GM18505 (cell line): ENCODE measurements around the gene CDK8.

Experiments
- ATAC-seq: cut with Tn5 transposase; IDR thresholded peaks from one replicate; pipeline ENCODE4 v1.9.1; 2021; ENCODE audit not compliant: unreplicated experiment
- POLR2A ChIP-seq: IDR thresholded peaks from 4 replicates; pipeline ENCODE4 v1.6.1; 2011; ENCODE audit warnings: borderline replicate concordance; ENCODE audit not compliant: insufficient read depth, insufficient read length; ENCODE audit errors: extremely low read depth

CDK8 gene

DNA sequence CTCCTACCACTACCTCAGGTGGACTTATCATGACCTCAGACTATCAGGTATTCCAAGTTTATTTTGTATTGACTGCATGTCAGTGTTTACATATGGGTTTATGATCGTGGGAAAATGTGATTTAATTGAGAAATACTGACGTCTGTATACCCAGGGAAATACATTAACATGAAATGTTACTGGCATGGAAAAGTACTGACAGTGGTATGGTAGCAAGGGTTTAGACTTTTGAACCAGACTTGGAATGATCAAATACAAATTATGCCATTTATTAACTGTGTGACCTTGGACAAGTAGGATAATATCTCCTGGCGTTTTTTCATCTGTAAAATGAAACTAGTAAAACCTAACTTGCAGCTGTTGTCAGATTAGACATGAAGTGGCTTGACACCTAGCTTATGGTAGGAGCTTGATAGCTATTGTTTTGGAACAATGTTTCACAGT is 147.7 kb downstream of the CDK8 start:
- TF ChIP-seq POLR2A = no peak
- ATAC-seq = no peak

DNA sequence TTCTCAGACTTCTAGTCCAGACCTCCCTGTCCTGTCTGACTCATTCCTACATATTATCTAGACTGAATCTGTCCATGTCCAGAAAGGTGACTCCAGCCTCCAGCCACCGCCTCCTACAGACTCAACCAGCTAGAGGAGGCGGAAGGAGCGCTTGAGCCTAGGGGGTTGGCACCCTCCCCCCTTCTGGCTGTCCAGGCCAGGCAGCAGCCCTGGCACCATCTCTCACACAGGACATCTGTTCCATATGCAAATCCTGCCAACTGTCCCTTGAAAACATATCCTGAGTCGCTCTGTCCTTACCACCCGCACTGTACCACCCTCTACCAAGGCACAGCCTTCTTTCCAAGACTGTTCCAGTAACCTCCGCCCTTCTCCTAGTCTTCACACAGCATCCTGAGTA is 152.9 kb downstream of the CDK8 start:
- no peak for ATAC-seq
- no peak for TF ChIP-seq POLR2A

DNA sequence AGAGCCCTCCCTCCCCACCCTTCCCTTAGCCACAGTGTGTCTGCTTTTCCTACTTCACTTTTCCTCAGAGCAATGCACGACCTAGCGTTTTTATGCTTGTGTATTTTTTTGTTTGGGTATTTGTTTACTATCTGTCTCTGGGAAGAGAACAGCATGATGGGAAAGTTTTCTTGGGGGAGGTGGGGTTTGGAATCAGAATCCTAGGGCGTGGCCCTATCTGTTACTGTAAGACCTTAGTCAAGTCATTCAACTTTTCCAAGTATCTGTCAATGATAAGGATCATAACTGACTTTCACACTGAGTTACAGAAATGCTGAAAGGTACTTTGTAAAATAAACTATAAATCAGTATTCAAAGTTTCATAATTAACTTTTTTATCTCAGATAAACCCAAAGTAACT is 157.3 kb downstream of the CDK8 start:
- no peak for ATAC-seq
- no peak for TF ChIP-seq POLR2A

DNA sequence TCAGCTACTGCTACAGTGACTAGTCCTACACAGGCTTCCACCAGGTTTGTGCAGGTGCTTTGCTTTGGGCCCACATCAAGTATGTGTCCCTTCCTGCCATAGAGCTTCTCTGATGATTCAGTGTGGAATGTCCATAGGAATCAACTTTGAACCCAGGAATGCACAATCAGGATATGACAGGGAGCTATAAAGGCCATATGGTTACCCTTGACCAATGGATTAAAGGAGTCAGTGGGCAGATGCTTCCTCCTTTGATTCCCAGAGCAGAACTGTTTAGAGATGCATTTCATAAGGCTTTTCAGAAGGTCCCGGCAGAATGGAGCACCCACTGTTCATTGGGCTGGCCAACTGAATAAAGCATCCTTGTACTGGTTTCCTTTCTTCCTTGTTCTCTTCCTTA is 158.3 kb downstream of the CDK8 start:
- no peak for ATAC-seq
- TF ChIP-seq POLR2A = no peak

DNA sequence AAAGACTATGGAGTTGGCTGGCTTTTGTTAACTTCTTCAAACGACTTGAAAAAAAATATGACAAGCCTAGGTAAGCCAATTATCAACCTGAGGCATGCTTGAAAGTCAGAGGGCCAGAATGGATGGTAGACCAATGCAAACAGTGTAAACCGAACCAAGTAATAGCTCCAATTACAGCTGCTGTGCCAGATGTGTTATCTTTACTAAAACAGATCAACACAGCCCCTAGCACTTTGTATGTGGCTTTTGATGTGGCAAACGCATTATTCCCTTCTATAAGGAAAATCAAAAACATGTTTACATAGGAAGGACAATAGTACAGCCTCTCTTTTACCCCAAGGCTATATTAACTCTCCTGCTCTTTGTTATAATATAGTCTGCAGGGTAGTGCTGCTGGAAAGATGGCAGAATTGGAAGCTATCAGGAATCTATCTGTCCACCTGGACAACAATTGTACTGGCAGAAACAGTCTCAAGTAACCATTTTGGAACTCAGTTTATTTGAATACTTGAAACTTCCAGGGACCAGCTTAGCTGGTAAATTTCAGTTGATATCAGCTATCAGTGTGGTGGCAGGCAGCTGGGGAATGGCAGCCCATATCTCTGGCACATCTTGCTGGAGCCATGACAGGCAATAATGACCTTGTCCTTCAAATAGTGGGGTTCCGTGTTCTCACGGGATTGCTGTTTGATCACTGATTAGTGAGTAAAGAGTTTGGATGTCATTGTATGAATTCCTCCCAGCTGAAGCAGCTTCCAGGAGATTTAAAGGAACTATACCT is 159.2 kb downstream of the CDK8 start:
- ATAC-seq = no peak
- no peak for TF ChIP-seq POLR2A

DNA sequence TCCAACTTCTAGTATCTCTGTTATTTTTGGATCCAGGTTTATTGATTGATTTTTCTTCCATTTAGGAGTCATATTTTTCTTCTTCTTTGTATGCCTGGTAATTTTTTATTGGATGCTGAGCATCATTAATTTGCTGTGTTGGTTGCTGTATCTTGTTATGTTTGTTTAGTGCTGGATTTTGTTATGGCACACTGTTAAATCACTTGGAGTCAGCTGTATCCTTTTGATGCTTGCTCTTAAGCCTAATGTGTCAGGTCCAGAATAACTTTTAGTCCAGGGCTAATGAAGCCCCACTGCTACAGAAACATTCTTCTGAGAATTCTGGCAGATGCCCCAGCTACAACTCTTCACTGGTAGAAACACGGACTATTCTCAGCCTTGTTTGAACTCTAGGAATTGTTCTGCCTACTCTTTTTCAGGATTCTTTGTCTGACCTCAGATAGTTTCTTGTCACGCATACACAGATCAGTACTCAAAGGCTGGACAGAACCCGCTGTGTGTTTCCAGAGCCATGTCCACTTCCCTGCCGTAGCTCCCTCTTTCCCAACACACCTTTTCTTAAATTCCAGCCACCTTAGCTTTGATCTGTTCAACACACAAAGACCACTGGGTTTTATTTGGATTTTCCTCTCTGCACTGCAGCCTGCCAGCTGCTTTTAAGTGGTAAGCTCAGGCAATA is 166.5 kb downstream of the CDK8 start:
- TF ChIP-seq POLR2A = no peak
- no peak for ATAC-seq

DNA sequence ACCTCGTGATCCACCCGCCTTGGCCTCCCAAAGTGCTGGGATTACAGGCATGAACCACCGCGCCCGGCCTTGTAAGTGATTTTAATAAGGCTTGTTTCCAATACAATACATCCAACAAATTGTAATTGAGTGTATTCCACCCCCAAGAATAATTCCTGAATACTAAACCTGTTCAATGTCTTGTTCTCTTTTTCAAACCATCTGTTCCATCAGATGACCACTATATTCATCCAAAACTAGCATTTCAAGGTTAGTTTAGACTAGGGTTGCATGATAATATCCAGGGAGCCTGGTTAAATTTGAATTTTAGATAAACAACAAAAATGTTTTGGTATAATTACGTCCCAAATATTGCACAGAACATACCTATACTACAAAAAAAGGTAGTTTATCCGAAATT is 168.1 kb downstream of the CDK8 start:
- no peak for TF ChIP-seq POLR2A
- no peak for ATAC-seq

DNA sequence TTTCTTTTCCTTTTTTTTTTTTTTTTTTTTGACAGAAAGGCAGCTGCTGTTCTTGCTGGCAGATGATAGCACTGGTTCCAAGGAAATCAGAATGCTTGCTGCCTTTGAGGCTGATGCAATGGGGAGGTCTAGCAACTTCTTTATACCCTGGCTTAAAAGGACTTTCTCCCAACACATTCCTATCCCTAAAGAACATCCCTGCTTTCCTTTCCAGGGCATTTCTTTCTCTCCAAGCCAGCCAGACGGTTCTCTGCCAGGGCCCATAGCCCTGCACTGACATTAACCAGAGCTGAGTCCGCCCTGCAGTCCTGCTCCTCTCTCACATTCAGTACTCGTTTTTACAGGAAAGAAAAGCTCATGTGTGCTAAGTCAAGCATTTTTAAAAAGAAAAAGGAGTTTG is 169.7 kb downstream of the CDK8 start:
- no peak for TF ChIP-seq POLR2A
- no peak for ATAC-seq

DNA sequence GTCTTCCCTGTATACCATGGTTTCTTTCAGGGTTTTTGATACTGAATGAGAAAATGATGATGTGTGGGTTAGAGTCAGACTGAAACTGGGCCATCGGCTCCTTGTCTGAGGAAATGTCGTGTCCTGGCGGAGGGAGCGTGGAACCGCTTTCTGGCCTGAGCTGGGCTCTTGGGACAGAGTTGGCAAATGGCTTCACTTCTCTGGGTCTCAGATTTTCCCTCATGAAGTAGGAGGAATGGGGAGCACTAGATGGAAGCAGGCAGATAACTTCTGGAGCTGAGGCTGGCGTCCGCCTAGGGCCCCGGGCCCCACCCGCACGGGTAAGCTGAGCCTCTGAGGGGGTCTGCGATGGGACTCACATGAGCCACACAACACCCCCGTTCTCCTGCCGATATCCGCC is 170.3 kb downstream of the CDK8 start:
- no peak for ATAC-seq
- TF ChIP-seq POLR2A = no peak

DNA sequence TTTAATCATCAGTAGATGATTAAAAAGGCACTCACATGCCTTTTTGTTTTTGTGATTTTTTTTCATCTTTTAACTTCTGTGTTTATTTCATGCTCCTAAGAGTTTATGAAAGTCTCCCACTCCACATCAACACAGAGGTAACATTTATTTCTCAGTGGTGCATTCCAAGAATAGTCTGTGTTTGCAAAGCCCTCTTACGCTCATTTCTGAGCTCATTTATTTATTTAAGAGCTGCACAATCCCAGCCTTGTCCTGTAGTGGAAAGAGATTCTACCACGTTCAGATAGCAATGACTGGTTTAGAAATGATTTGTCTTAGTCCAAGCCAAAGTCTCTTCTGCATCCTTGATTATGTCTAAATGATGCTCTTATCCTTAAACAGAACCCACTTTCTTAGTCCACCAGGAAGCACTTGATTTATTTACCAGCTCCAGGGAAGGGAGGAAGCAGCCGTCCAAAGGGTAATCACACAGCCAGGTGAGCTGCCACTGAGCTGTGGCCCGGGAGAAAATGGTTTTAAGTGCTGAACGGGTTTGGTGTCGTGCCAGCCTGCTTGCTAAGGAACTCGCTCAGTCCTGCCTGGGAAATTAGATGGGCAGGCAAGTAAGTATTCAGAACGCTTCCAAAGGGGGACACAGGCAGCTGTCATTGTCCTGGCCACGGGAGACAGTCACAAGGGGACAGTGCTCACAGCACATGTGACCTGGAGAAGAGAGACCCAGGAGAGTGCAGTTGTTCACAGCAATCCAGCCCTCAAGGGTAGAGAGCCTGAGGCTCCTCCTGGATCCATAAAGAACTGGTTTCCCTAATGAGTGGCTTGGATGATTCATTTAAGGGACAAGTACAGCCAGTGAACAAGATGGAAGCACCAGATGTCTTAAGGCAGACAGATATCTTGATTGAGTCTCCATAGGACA is 171.8 kb downstream of the CDK8 start:
- no peak for TF ChIP-seq POLR2A
- ATAC-seq = no peak

DNA sequence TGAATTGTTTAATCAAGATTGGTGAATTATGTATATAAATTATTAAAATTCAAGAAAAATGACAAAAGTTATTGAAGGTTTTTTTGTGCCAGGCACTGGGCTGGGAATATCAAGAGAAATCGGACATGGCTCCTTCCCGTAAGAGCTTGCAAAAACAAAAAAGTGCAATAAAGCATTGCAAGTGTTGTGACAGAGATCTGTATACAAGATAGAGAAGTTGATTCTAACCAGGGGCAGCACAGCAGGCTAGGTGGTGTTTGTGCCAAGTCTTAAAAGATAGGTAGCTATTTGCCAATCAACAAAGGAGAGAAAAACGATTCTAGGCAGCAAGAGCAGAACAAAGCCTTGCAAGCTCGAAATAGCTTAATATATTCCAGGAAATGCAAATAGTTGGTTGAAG is 179.8 kb downstream of the CDK8 start:
- TF ChIP-seq POLR2A = no peak
- no peak for ATAC-seq

DNA sequence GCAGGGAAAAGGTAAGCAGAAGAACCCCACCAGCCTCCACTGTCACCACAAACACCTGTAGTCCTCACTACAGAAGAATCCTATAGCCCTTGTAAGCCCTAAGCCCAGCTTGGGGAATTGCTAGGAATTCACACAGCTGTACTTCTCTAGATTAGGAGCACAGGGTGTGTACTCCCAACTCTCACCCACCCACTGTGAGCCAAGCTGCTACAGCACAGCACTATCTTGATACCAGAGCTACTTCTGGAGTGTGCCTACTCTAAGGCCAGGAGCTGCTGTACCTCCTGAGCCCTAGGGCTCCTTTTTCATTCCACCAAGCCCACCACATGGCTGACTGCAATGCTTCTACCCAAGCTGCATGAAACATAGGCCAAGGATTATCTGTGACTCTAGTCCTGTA is 181.2 kb downstream of the CDK8 start:
- TF ChIP-seq POLR2A = no peak
- ATAC-seq = no peak

DNA sequence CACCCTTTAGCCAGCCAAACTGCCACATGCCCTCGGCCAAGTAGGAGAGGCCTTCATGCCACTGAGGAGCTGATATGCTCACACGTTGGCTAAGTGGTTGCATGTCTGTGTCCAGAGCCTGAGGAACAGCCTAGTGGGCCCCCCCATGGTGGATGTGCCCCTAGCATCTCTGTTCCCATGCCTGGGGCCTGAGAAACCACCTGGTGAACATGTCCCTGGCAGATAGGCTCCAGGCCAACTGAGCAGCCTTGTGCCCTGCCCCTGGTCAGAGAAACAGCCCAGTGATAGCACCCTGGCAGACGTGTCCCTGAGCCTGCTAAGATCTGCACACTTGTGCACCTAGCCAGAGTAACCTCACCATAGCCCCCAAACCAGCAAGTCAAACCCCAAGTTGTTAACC is 181.7 kb downstream of the CDK8 start:
- TF ChIP-seq POLR2A = no peak
- ATAC-seq = no peak
